HG03066 (cell line): ENCODE results near the gene FRAS1.
"Not testable (repeated sequence)": the region's sequence is repeated elsewhere in the genome, so short reads cannot be mapped to it uniquely, and the experiment has no call there.

Experiments used
- ATAC-seq: cut with Tn5 transposase; IDR thresholded peaks from one replicate; pipeline ENCODE4 v1.9.1; 2021; ENCODE audit warnings: low read depth; ENCODE audit not compliant: unreplicated experiment

The FRAS1 gene

DNA sequence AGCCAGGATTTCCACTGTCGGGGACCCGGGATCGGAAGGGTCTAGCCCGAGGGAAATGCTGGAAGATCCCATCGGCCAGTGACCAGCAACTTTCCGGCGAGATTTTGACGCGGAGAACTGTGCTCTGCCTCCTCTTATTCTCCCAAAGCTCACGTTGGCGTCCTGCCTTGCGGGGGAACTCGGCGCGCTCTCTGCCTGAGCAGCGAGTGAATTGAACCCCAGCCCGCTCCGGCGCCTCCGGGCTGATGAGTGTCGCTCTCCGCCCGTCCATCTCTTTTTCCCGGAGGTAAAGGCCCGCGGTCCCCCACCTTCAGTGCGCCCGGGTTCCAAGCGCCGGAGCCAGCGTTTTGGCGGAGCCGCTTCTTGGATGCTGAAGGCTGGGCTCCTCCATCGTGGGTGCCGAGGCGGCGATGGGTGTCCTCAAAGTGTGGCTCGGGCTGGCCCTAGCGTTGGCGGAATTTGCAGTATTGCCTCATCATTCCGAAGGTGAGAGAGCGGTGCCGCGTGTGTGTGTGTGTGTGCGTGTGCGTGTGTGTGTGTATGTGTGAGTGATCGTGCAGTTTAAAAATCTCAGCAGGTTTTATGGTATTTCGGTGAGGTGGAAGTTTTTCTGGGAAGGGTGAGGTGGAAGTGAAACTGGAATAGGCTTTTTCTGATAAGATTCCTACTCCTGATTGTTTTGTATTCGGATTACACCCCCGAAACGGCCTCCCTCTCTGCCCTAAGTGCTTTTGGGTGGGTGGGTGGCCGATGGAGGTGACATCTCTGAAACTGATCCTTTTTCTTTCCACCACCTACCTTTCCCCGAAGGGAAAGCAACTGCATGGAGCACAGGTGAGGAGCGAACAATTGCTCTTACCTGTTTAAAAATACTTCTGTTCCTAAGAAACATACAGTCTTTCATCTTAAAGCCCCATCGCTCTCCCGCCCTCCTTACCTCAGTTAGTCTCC lies 752 bp downstream of the FRAS1 start:
- ATAC-seq: no peak

DNA sequence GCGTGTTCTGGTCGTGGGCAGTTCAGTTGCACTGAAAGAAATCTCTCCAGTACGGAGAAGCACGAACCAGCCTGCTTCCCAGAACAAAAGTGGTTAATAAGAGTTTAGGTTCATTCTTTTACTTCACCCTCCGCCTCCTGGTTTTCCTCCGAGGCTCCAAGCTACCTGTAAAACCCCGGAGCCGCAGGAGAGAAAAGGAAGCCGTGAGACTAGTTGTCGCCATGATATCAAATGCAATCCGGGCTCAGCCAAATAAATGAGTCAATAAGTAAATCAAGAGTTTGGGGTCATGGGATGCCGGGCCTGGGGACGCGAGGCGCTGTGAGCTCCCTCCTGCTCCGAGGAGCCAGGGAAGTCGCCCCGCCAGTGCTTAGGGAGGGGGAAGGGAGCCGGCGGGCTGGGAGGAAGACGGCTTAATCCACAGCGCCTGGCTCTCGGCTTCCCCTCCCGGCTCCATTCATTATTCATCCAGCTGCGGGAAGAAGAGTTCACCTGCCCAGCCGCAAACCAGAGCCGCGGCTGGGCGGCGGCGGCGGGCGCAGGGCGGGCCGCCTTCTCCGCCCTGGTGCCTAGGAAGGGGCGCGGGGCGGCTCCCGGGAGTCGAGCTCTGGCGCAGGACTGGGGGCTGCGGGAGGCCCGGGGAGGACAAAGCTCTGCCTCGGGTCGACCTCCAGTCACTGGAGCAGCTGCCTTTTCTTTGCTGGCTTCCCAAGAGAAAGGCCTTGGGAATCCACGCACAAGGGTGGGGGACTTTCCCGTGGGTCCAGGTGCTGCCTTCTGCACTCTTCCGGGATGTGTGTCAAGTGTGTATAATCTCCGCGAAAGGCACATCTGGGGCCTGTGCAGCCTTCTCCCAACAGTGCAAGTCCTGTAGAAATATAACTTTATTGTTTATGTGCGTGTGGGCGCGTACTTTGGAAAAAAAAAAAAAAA lies 1.7 kb downstream of the FRAS1 start:
- ATAC-seq: no peak

DNA sequence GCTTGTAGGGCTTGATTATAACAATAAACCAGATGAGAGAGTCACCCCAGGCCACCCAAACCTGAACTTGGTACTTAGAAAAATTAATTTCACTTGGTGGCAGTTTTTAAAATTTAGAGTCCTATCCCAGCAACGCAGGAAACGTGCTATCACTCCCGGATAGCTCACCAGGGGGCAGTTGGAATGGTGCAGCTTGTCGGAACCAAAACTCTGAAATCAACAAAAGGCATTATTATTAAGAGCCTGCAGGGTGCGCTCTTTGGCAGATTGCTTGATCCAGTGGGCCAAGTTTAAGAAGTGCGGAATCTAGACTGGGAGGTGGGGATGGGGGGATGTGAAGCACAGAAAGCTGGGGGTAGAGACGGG lies 2.4 kb downstream of the FRAS1 start:
- no peak for ATAC-seq

DNA sequence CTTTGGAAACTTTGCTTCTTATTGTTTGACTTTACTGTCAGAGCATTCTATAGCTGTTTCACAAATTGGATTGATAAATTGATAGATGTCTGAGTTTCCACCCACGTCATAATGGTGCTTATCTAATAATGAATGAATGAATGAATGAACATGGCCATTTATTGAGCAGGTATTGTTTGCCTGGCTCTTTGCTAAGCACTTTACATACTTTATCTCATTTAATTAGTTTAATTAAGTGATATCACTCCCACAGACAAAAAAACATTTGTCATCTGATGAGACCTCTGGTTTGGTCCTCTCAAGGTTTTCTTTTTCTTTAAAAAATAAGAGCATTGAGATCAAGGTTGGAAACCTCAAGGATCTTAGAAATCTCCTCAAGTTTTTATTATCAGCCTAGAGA lies 2.8 kb downstream of the FRAS1 start:
- no peak for ATAC-seq

DNA sequence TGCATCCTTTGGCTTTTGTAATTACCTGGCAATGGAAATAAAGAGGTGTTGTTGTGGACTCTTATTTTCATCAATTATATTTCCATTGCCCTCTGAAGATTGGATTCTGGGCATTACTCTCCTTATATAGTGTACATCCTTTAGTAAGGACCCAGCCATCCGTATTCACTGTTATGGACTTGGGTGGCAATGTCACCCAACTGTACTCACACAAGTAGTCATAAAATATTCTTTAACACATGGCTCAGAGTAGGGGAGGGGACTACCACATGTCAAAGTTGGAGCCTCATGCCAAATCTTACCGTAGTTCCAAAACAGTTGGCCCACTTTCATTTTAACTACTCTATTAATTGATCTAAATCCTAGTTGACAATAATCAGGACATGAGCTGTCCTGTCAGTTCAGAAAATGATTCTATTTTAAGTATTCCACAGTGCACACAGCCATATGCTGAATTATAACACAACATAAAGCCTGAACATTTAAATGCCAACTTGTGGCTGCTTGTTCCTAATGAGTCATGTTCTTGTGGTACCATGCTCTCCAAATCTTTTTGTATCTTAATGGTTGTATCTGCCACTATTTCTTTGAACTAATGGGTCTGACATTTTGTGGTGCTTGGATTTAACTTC lies 4.9 kb downstream of the FRAS1 start:
- ATAC-seq: no peak

DNA sequence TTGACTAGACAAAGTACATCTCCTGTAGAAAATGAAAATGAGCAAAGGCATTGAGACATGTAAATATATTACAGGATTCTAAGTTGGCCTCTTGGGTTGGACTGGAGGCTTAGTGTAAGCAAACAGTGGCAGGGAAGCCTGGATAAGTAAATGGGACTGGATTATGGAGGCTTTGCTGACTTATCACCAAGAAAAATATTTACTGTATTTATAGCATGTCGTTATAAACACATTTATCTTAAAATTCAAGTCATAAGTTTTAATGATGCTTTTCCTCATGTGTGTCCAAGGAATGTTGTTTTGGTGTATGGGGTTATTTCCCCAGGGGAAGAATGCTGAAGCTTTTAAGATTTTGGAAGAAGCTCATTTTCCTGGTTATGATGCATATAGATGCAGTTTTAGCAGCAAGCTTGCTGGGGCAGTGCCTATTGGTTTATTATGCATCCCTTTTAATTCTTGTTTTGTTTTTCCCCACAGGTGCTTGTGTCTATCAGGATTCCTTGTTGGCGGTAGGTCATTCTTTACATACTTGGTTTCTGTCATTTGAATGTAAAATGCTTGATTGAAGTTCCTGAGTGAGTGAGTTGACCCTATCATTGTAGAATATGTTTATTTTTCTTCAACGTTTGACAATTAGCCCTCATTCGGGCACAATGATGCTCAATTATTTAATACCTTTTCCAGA lies 8.5 kb downstream of the FRAS1 start:
- ATAC-seq: no peak

DNA sequence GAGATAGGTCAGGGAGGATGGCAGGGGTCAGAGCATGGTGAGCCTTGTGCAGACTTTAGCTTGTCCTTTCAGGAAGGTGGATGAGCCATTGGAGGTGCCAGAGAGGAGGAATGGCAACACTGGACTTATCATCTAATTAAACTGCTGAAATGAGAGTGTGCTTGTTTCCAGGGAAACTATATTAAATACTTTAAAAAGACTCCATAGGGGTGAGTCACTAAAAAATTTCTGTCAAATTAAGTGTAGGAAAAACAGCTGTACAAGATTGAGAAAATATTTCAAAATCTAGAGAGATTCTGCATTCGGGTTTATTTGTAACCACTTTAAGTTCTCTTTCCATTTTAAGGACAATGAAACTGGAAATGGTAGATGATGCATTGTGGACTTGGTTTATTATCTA lies 11.4 kb downstream of the FRAS1 start:
- no peak for ATAC-seq

DNA sequence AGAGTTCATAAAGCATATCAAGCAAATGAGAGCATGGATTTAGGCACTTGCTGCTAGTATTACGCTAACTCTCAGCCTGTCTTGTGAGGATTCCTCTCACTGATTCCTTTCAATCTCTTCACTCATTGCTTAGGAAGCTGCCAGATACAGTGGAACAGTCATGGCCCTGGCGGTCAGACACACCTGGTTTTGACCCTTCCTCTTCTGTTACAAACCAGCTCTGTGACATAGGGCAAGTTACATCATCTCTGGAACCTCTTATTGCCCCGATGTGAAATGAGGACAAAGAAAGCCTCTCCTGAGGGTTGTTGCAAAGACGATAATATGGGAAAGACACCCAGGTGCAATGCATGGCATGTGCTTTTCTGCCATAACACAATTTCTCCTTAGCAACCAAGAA lies 12.2 kb downstream of the FRAS1 start:
- no peak for ATAC-seq

DNA sequence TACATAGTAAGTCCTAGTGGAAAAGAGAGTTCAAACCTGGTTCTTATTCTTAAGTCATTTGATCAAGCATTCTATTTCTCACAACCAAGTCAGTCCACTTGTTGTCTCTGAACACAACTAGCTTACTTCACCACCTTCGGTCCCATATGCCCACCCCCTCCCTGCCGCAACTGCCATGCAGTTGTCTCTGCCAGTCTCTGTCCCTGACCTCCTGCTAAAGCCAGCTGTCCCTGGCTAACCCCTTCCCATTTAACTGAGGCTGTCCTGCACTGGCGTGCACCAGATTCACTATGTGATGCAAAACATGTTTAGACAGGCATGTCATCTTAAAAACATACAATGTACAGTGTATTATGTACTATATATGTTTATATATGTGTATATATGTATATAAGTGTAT lies 12.7 kb downstream of the FRAS1 start:
- no peak for ATAC-seq

DNA sequence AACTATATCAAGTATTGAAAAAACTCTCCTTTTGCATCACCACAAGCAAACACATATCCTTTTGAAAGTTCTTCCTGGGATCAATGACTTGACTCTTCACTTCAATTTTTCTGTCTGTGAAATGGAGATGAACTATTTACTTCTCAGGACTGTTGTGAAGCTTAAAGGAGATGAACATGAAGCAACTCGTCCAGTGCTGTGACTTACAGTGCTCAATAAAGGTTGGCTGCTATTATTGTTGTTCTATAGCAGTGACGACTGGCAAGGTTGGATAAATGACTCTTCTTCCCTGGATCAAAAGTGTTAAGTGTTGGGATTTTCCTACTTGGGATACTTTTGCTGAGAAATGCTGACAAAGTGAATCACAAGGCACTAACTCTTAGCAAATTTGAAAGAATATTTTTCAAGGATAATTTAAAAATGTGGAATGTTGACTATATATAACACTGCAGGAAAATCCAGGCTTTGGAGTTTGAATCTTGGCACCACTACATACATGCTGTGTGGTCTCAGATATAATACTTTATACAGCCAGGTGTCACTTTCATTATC lies 13.7 kb downstream of the FRAS1 start:
- no peak for ATAC-seq

DNA sequence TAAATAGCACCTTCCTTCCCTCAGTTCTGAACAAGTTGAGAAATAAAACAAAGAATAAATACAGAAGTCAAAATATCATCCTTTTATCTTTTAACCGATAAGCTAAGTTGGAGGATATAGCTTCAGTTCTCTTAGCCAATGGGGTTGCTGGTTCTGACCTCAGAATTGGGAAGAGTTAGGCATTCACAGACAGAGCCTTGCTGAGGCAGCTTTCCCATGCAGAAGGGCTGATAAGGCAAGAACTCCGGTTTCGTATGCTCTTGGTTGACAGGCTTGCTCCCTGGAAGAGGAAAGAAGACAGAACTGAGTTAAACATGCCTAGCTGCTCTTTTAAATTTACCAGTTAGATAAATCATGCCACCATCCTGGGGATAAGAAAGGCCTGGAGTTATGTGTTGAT lies 17.6 kb downstream of the FRAS1 start:
- ATAC-seq: no peak

DNA sequence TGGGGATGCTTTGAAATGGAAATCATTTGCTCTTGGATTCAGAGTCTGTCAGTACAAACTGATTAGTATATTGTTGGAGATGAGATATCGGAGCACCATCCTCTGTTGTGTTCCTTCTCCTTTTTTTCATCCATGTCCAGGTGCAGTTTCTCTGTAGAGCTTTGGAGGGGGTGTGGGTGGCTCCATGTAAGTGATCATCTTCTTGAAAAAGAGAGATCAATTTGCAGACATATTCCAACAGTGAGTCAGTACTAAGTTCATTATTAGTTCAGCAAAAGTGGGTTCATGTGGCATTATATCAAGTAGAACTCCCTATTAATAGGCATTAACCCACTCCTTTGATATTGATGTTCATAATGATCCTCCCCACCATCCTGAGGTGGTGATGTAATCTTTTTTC lies 18.9 kb downstream of the FRAS1 start:
- no peak for ATAC-seq

DNA sequence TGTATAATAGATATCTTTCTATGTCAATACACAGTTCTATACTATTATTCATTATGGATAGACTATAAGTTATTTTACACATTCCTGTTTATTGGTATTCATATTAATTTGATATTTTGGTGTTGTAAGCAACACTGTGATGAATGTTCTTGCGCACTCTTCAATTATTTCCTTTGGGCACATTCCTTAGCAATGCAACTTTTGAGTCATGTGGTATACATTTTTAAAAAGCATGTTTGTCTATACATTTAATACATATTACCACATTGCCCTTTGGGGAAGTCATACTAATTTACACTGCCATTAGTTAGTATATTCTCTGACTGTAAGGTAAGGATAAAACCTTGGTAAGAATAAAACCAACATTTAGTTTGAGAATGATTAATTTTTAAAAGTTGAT lies 21.0 kb downstream of the FRAS1 start:
- no peak for ATAC-seq

DNA sequence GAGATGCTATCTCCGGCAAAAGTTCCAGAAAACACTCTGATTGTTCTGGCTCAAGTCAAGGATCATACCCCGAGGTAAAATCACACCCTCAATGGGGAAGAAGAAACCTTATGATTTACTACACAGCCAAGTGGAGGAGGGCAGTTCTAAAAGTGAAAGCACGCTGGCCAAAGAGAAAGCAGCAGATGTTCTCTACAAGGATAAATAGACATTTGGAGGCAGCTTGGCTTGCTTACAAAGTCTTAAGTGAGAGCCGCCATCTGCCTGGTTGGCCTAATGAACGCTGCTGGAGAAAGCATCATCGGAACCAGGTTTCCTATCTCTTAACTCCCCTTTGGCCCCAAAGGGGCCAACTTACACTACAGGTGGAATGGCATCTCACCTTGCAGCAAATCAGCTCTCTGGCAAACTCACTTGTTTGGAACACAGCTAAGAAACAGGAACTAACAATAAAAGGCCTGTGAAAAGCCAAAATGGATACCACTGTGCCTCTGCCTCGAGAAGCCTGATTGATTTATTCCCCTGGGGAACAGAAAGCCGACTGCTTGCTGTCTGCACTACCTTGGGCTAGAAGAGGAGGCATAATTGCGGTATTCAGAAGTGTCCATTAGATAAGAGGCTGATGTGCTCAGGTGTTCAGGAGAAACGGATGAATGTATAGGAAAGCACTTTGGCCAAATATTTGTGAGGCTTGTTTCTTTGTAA lies 22.8 kb downstream of the FRAS1 start:
- ATAC-seq: no peak

DNA sequence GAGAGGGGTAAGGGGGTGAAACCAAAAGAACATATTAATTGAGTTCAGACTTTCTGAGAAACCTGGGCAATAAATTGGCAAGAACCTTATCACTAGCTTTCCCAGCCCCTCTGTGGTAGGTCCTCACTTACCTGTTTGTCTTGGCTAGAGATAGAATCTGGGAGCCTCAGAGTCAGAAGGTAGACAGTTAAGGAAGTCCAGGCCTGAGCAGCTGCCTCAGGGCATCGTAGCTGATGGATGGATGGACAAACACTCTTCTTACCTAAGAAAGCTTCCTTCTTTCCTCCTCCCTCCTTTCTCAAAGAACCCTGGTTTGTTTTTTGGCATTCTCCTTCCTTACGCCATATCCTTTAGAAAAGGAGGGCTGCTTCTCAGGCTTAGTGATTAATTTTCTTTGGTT lies 24.4 kb downstream of the FRAS1 start:
- ATAC-seq: no peak

DNA sequence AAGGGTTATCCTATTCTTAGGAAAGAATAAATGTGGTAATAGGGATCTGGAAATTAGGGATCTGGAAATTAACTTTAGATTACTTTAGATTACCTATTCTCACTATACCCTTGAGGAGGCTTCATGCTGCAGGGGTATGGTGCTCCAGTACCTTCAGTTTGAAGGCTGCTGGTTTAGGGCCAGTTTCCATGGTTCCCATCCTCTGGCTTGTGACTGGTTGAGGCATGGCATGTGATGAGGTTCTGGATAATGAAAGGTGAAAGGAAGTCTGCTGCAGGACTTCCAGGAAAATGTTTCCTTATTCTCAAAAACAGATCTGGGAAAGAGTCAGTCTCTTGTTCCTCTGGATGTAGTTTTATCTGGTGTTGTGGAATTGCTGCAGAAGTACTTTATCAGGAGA lies 25.9 kb downstream of the FRAS1 start:
- no peak for ATAC-seq

DNA sequence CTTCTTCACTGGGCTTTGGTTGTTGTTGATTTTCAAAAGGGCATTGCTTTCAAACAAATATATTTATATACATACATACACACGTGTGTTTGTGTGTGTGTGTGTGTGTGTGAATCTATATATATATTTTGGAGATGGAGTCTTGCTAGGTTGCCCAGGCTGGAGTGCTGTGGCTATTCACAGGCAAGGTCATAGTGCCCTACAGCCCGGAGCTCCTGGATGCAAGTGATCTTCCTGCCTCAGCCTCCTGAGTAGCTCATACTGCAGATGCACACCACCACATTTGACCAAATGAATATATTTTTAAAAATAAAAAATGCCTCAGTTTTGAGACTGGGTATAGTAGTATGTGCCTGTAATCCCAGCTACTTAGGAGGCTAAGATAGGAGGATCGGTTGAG lies 34.4 kb downstream of the FRAS1 start:
- ATAC-seq: no peak

DNA sequence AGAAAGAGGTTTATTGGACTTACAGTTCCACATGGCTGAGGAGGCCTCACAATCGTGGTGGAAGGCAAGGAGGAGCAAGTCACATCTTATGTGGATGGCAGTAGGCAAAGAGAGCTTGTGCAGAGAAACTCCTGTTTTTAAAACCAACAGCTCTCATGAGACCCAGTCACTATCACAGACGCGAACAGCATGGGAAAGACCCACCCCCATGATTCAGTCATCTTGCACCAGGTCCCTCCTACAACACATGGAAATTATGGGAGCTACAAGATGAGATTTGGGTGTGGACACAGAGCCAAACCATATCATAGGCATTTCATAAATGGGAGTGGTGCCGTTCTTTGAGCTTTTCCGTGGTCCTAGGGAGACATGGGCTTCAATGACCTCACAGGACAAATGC lies 35.2 kb downstream of the FRAS1 start:
- ATAC-seq: not testable (repeated sequence)

DNA sequence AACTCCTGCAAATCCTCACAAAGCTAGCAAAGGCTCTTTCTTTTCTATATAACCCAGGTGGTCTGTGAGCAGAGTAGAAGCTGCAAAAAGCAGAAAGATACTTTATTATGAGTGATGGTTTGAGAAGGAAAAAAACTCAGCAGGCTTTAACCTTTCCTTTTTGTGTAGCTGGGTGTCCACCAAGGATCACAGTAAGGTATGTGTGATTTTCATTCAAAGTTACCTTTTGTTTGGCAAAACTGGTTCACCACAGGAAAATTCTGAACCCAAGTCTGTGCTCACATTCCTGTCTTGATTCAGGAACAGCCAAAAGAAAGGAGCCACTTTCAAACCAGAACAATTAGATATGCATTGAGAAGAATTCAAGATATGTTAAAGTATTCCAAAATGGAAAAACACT lies 35.7 kb downstream of the FRAS1 start:
- ATAC-seq: no peak

DNA sequence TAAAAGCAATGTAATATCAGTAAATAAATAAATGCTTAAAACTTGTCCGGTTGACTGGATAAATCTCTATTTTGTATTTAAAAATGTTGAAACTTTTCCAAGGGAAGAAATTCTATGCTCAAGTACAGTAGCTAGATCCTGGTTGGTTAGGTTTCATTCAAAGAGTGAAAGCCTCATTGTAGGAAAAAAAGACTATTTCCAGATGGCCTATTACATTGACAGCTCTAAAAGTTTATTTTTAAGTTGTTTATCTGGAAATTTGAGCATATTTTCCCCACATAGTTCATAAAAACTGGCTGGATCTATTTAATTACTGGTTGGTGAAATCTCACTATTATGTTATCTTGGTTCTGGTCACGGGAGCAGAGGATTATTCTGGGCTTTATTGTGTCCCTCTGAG lies 38.0 kb downstream of the FRAS1 start:
- ATAC-seq: no peak
